ENCODE measurements around the gene HTN1. TPM values are rescaled to one million over a fixed set of nuclear protein-coding genes. Genes with fewer than 3 reads are reported as not detected.

Gene HTN1
- total RNA-seq (2022; extraction: Qiagen RNA extraction) = not detected in 5 replicates

DNA sequence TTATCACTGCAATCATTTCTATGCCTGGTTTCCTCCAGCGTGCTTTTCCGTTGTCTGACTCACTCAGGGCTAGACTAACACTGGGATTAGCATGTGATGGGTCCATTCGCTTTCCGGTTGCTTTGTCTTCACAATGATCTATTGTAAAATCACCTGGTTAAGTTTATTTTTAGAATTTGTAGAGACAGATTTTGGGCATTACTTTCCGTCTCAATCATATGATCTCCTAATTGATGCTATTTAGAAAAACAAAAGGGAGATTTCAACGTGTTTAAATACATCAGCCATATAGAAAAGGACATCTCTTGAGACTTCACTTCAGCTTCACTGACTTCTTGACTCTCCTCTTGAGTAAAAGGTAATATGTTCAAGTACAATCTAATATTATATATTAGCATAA is at the start of gene HTN1:
Gene HTN1 (plus strand): TSS at position 301 of the 400 bp plus-strand sequence. CDS start 2,639 bp downstream, outside the sequence.

DNA sequence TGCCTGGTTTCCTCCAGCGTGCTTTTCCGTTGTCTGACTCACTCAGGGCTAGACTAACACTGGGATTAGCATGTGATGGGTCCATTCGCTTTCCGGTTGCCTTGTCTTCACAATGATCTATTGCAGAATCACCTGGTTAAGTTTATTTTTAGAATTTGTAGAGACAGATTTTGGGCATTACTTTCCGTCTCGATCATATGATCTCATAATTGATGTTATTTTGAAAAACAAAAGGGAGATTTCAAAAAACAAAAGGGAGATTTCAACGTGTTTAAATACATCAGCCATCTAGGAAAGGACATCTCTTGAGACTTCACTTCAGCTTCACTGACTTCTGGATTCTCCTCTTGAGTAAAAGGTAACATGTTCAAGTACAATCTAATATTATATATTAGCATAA is 22.1 kb upstream of the HTN1 start, which contains the start of gene HTN3:
Gene HTN3 (plus strand): TSS at position 301 of the 400 bp plus-strand sequence. CDS start 2,282 bp downstream, outside the sequence.

Other genes starting within 250 kb of the HTN1 start
- gene SULT1E1, start 190.3 kb upstream of the HTN1 start, total RNA-seq (2022; extraction: Qiagen RNA extraction) = not detected in 5 replicates
- not detected in 5 replicates for gene CSN1S1, start 119.4 kb upstream of the HTN1 start, total RNA-seq (2022; extraction: Qiagen RNA extraction)
- gene CSN2, start 84.7 kb upstream of the HTN1 start, total RNA-seq (2022; extraction: Qiagen RNA extraction) = not detected in 5 replicates
- not detected in 5 replicates for gene STATH, start 54.5 kb upstream of the HTN1 start, total RNA-seq (2022; extraction: Qiagen RNA extraction)
- not detected in 5 replicates for gene HTN3, start 22.0 kb upstream of the HTN1 start, total RNA-seq (2022; extraction: Qiagen RNA extraction)
- not detected in 5 replicates for gene PRR27, start 103.8 kb downstream of the HTN1 start, total RNA-seq (2022; extraction: Qiagen RNA extraction)
- not detected in 5 replicates for gene ODAM, start 145.3 kb downstream of the HTN1 start, total RNA-seq (2022; extraction: Qiagen RNA extraction)
- gene FDCSP, start 175.7 kb downstream of the HTN1 start, total RNA-seq (2022; extraction: Qiagen RNA extraction) = not detected in 5 replicates
- gene CSN3, start 192.2 kb downstream of the HTN1 start, total RNA-seq (2022; extraction: Qiagen RNA extraction) = not detected in 5 replicates

Data from A549 treated with Mapracorat at 1 μM for 4 hours (cell line).